NT2/D1 (cell line): Measurements from ENCODE around the gene CCDC159.
"Not testable (repeated sequence)": the region's sequence is repeated elsewhere in the genome, so short reads cannot be mapped to it uniquely, and the experiment has no call there.

Experiments used
- DNase-seq: peaks from one replicate; pipeline ENCODE4 v3.0.0-alpha.2; 2011; ENCODE audit warnings: low read depth, low spot score
- H3K27me3 ChIP-seq: 2 replicates; pipeline ENCODE4 v1.6.0; 2011; ENCODE audit warnings: mild to moderate bottlenecking; ENCODE audit not compliant: insufficient read length, insufficient read depth
- H3K36me3 ChIP-seq: 2 replicates; pipeline ENCODE4 v1.6.1; 2011; ENCODE audit warnings: mild to moderate bottlenecking, low read length, mixed read lengths; ENCODE audit not compliant: insufficient read depth, insufficient read length
- H3K4me1 ChIP-seq: 2 replicates; pipeline ENCODE4 v1.5.1; 2011; ENCODE audit not compliant: insufficient read depth, insufficient read length
- H3K4me3 ChIP-seq: 2 replicates; pipeline ENCODE4 v1.5.1; 2011; ENCODE audit warnings: low read depth; ENCODE audit not compliant: insufficient read length
- H3K9ac ChIP-seq: 2 replicates; pipeline ENCODE4 v1.6.0; 2011; ENCODE audit warnings: low read depth; ENCODE audit not compliant: insufficient read length
- H3K9me3 ChIP-seq: 2 replicates; pipeline ENCODE4 v1.5.1; 2011; ENCODE audit warnings: mild to moderate bottlenecking, low read length; ENCODE audit not compliant: insufficient read depth
- SUZ12 ChIP-seq: IDR thresholded peaks from 2 replicates; pipeline ENCODE4 v1.6.1; 2011; ENCODE audit not compliant: insufficient read length, insufficient read depth; ENCODE audit errors: extremely low read depth
- YY1 ChIP-seq: IDR thresholded peaks from 2 replicates; pipeline ENCODE4 v1.6.1; 2011; ENCODE audit not compliant: insufficient read length, insufficient read depth
- ZNF274 ChIP-seq: IDR thresholded peaks from 2 replicates; pipeline ENCODE4 v1.6.1; 2011; ENCODE audit warnings: mild to moderate bottlenecking, low read depth, low read length

Gene CCDC159

GRCh38 chr19:11331502-11331901 lies 14.8 kb upstream of the CCDC159 start:
- Histone ChIP-seq H3K4me1 (no peaks in the 10 kb centered on the region), H3K4me3 (no peak overlapping the region), H3K36me3 (peaks cover 34% of the 10 kb centered on the region), H3K9me3 (no peaks in the 10 kb centered on the region; the same call in 1 of the 2 replicates), H3K27me3 (no peaks in the 10 kb centered on the region), H3K9ac (no peak overlapping the region)
- no peak for DNase-seq
- TF ChIP-seq SUZ12 (no peak), ZNF274 (no peak), YY1 (no peak)

DNA sequence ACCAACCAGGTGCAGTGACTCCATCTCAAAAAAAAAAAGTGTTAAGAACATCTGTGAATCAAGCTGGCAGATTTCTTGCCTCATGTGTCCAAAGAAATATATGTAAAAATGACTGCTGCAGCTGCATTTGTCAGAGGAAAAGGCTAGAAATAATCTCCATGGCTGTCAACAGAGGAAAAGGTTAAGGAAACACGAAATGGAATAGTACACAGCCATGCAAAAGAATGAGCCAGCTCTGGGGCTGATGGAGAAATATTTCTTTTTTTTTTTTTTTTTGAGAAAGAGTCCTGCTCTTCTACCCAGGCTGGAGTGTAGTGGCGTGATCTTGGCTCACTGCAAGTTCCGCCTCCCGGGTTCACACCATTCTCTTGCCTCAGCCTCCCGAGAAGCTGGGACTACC lies 13.5 kb upstream of the CCDC159 start:
- H3K4me3 ChIP-seq = no peak overlapping the region
- TF ChIP-seq YY1 = no peak
- TF ChIP-seq ZNF274 = no peak
- TF ChIP-seq SUZ12 = no peak
- no peaks in the 10 kb centered on the region for H3K4me1 ChIP-seq
- H3K36me3 ChIP-seq = peaks cover 27% of the 10 kb centered on the region
- DNase-seq = no peak
- H3K9me3 ChIP-seq = no peaks in the 10 kb centered on the region; the same call in 1 of the 2 replicates
- H3K9ac ChIP-seq = no peak overlapping the region
- no peaks in the 10 kb centered on the region for H3K27me3 ChIP-seq

- H3K36me3 ChIP-seq = peaks cover 27% of the 10 kb centered on the region
- H3K4me1 ChIP-seq, H3K9ac ChIP-seq, H3K9me3 ChIP-seq, H3K27me3 ChIP-seq, DNase-seq, H3K4me3 ChIP-seq: not testable (repeated sequence)
Observed at GRCh38 chr19:11333838-11334237, 12.5 kb upstream of the CCDC159 start.

DNA sequence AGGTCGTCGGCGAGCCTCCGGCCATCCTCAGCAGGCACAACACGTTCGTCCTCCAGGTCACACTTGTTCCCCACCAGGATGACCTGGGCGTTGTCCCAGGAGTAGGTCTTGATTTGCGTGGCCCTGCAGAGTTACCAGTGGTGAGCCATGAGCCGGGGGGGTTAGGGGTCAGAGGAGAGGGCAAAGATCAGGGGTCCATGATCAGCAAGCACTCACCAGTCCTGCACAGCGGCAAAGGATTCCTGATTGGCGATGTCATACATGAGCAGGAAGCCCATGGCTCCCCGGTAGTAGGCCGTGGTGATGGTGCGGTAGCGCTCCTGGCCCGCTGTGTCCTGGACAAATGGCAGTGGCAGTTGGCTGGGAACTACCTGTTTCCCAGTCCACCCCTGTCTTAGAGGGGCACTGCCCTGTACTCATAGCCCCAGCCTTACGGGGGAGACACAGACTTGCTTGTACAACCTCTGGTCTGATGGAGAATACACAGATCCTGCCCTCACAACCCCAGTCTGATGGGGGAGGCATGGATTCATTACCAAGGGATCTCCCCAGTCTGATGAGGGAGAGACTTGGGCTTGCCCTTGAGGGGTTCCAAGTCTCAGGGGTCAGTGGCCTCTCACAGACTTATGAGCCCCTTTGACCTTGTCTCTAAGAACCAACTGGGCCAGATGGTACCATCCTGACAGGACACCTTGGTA lies 10.7 kb upstream of the CCDC159 start:
- Histone ChIP-seq H3K36me3 (peaks cover 27% of the 10 kb centered on the region), H3K4me1 (peaks cover 3% of the 10 kb centered on the region), H3K9ac (no peak overlapping the region), H3K27me3 (no peaks in the 10 kb centered on the region), H3K9me3 (no peaks in the 10 kb centered on the region; the same call in 1 of the 2 replicates), H3K4me3 (no peak overlapping the region)
- no peak for DNase-seq
- no peak for TF ChIP-seq SUZ12
- no peak for TF ChIP-seq YY1
- no peak for TF ChIP-seq ZNF274

- H3K27me3 ChIP-seq = no peaks in the 10 kb centered on the region
- H3K9ac ChIP-seq = no peak overlapping the region
- H3K4me1 ChIP-seq = peaks cover 3% of the 10 kb centered on the region
- H3K9me3 ChIP-seq = peaks cover 6% of the 10 kb centered on the region; the same call in 1 of the 2 replicates
- no peak for TF ChIP-seq YY1
- no peak for TF ChIP-seq SUZ12
- no peak for TF ChIP-seq ZNF274
- peaks cover 32% of the 10 kb centered on the region for H3K36me3 ChIP-seq
- DNase-seq = no peak
- H3K4me3 ChIP-seq = no peak overlapping the region
Observed at GRCh38 chr19:11337080-11337479, 9.2 kb upstream of the CCDC159 start.

DNA sequence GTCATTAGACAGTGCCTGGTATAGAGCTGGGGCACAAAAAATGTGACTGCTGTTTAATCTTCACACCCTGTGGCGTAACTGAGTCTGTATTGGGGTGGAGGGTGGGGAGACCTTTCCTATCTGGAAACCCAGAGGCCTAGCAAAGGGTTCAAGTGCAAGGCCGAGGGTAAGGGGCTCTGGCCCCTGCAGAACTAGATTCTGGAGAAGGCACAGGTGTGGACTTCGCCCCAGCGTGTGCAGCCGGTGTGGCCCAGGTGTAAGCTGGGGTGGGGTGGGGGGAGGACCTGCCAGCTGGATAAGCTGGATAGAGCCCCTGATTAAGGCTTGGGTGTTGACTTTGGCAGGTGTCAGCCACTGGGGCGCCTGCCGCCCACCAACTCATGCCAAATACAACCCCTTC lies 8.2 kb upstream of the CCDC159 start:
- Histone ChIP-seq H3K4me3 (peak overlapping the region; percentile 67), H3K9me3 (peaks cover 6% of the 10 kb centered on the region; the same call in 1 of the 2 replicates), H3K4me1 (peaks cover 3% of the 10 kb centered on the region), H3K9ac (no peak overlapping the region), H3K27me3 (no peaks in the 10 kb centered on the region), H3K36me3 (peaks cover 35% of the 10 kb centered on the region)
- DNase-seq = no peak
- no peak for TF ChIP-seq YY1
- no peak for TF ChIP-seq SUZ12
- TF ChIP-seq ZNF274 = no peak

- Histone ChIP-seq H3K9ac (peak overlapping the region; percentile 86), H3K9me3 (peaks cover 6% of the 10 kb centered on the region; the same call in 1 of the 2 replicates), H3K36me3 (peaks cover 31% of the 10 kb centered on the region), H3K4me3 (peak overlapping the region; percentile 67), H3K4me1 (peaks cover 3% of the 10 kb centered on the region), H3K27me3 (no peaks in the 10 kb centered on the region)
- DNase-seq = no peak
- TF ChIP-seq YY1 (no peak), ZNF274 (no peak), SUZ12 (no peak)
Observed at GRCh38 chr19:11338569-11339253, 7.6 kb upstream of the CCDC159 start.
